T-cell (primary cell): ENCODE data around the gene RTP1. TPM values are rescaled to one million over a fixed set of nuclear protein-coding genes. Genes with fewer than 3 reads are reported as not detected.
A peak's percentile ranks its signal among the peaks of the same experiment; 100 is the strongest.

Experiments
- ATAC-seq, 4 experiments: fragments of 200-7000 bp in 3 of 4; fragments of 150-1000 bp in 1 of 4; cut with Tn5 transposase; replicated peaks in 1 of 4; 1 replicate in 3 of 4; 2 replicates in 1 of 4; pipeline ENCODE4 v1.10.0; 2021; ENCODE audit warnings: moderate library complexity in 3 of 4, mild to moderate bottlenecking in 2 of 4, moderate number of reproducible peaks in 1 of 4
- CTCF ChIA-PET, 2 donors: fragments of 300-600 bp; sonication (Branson Sonifier 250); formaldehyde crosslinking; loops; one replicate each; lab custom pipeline; 2022; ENCODE audit warnings: antibody characterized with exemption in 2 of 2; lab: Charles Lee
- POLR2A ChIA-PET, 2 donors: fragments of 300-600 bp; sonication (Branson Sonifier 250); formaldehyde crosslinking; loops; one replicate each; lab custom pipeline; 2022; ENCODE audit warnings: antibody characterized with exemption in 2 of 2; lab: Charles Lee
- DNase-seq, 35 experiments: peaks; one replicate each; pipeline versions ENCODE4 v3.0.0 to v3.0.0-alpha.2; 2013 to 2023
- H3K27ac ChIP-seq: one replicate; pipeline ENCODE4 v1.5.1; 2013; ENCODE audit warnings: low read length
- H3K27me3 ChIP-seq, 2 experiments: replicated peaks in 1 of 2; 1 replicate in 1 of 2; 2 replicates in 1 of 2; pipeline versions ENCODE4 v1.6.1 to v1.7.0; 2013; ENCODE audit warnings: low read length in 1 of 2, mixed read lengths in 1 of 2; ENCODE audit not compliant: control insufficient read depth in 2 of 2, insufficient read depth in 2 of 2; ENCODE audit errors: extremely low read depth in 1 of 2
- H3K36me3 ChIP-seq, 2 donors: 1 replicate in 1 of 2; 2 replicates in 1 of 2; pipeline versions ENCODE4 v1.6.1 to v1.7.0; 2013; ENCODE audit warnings: low read length in 1 of 2; ENCODE audit not compliant: control insufficient read depth in 2 of 2, insufficient read depth in 1 of 2; ENCODE audit errors: extremely low read depth in 1 of 2
- H3K4me1 ChIP-seq, 2 experiments: 1 replicate in 1 of 2; 2 replicates in 1 of 2; pipeline versions ENCODE4 v1.6.1 to v1.7.0; 2013; ENCODE audit warnings: low read length in 2 of 2, mixed read lengths in 1 of 2; ENCODE audit not compliant: insufficient read depth in 2 of 2, control insufficient read depth in 1 of 2; ENCODE audit errors: extremely low read depth in 1 of 2
- H3K4me3 ChIP-seq, 2 donors: 1 replicate in 1 of 2; 2 replicates in 1 of 2; pipeline versions ENCODE4 v1.5.1 to v1.7.0; 2013; ENCODE audit warnings: mild to moderate bottlenecking in 2 of 2, low read length in 1 of 2, moderate library complexity in 1 of 2; ENCODE audit not compliant: control insufficient read depth in 1 of 2; ENCODE audit errors: extremely low read depth in 1 of 2
- H3K9me3 ChIP-seq: 2 replicates; pipeline ENCODE4 v1.7.0; 2013
- H3K27ac Mint-ChIP-seq, 2 donors: one replicate each; pipeline ENCODE4 v1.8.0; 2020 to 2021; ENCODE audit warnings: mild to moderate bottlenecking in 2 of 2, mixed read lengths in 2 of 2
- H3K27me3 Mint-ChIP-seq, 2 donors: one replicate each; pipeline ENCODE4 v1.8.0; 2021 to 2022; ENCODE audit warnings: mixed read lengths in 2 of 2
- H3K36me3 Mint-ChIP-seq: one replicate; pipeline ENCODE4 v1.8.0; 2021; ENCODE audit warnings: mixed read lengths
- H3K4me1 Mint-ChIP-seq, 3 donors: one replicate each; pipeline ENCODE4 v1.8.0; 2020 to 2022; ENCODE audit warnings: mixed read lengths in 3 of 3, mild to moderate bottlenecking in 1 of 3
- H3K4me3 Mint-ChIP-seq, 3 donors: one replicate each; pipeline ENCODE4 v1.8.0; 2020 to 2022; ENCODE audit warnings: mild to moderate bottlenecking in 3 of 3, mixed read lengths in 3 of 3, moderate library complexity in 3 of 3
- H3K9me3 Mint-ChIP-seq, 3 donors: one replicate each; pipeline ENCODE4 v1.8.0; 2020 to 2022; ENCODE audit warnings: mixed read lengths in 3 of 3
- WGBS: methylation state at CpG from one replicate; pipeline ENCODE4 v1.1.5; 2013; ENCODE audit warnings: missing lambda C conversion rate; ENCODE audit not compliant: insufficient coverage; 5-methylcytosine and 5-hydroxymethylcytosine counted together
- total RNA-seq, 35 experiments: library from RNA in 6 of 35; stranded (reverse) in 6 of 35; fragments of 120-200 nt in 1 of 35; gene quantifications; one replicate each; pipeline versions ENCODE4 v1.2.1 to v1.2.4 and lab custom pipeline; 2013 to 2026

Gene RTP1, protein sequence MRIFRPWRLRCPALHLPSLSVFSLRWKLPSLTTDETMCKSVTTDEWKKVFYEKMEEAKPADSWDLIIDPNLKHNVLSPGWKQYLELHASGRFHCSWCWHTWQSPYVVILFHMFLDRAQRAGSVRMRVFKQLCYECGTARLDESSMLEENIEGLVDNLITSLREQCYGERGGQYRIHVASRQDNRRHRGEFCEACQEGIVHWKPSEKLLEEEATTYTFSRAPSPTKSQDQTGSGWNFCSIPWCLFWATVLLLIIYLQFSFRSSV
- total RNA-seq: not detected
- total RNA-seq (2013): not detected
- total RNA-seq (lab: John Stamatoyannopoulos, UW): 0 to 0.20 (median 0) reads per million in 29 experiments

DNA sequence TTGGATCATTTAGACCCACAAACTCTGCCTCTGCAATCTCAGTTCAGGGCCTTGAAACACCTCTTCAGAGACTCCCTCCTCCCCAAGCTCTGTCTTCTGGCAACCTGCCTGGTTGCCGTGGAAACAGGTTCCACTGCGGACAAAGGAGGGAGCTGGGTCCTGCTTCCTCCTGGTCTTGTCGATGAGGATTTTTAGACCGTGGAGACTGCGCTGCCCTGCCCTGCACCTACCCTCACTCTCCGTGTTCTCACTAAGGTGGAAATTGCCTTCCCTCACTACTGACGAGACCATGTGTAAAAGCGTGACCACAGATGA is at the start of gene RTP1:
Gene RTP1 (plus strand): TSS at position 152 of the 315 bp plus-strand sequence. CDS start 30 bp downstream, at position 182.
- ChIA-PET POLR2A (no interaction called here), CTCF (interaction anchor here in 1 of 2 donors (0.6 kb wide), 1 partner anchor 1868 kb away, joined by 4 read pairs; no protein-coding TSS in a partner anchor)
- Histone ChIP-seq H3K27ac (no peak within 1 kb of the TSS), H3K36me3 (no peaks in the 10 kb centered on the region), H3K27me3 (peaks cover 0 to 16% of the 10 kb centered on the region in 2 experiments), H3K4me1 (no peaks in the 10 kb centered on the region), H3K4me3 (no peak within 1 kb of the TSS), H3K9me3 (no peaks in the 10 kb centered on the region)
- Mint-ChIP-seq H3K9me3 (no peaks in the 10 kb centered on the region), H3K36me3 (no peaks in the 10 kb centered on the region), H3K27me3 (peaks cover 15 to 20% of the 10 kb centered on the region in 2 donors), H3K4me3 (no peak within 1 kb of the TSS), H3K4me1 (no peaks in the 10 kb centered on the region), H3K27ac (no peak within 1 kb of the TSS)
- no peak for DNase-seq
- 96% methylated on average over 2 of the region's 8 CpGs for WGBS
- ATAC-seq: no peak

DNA sequence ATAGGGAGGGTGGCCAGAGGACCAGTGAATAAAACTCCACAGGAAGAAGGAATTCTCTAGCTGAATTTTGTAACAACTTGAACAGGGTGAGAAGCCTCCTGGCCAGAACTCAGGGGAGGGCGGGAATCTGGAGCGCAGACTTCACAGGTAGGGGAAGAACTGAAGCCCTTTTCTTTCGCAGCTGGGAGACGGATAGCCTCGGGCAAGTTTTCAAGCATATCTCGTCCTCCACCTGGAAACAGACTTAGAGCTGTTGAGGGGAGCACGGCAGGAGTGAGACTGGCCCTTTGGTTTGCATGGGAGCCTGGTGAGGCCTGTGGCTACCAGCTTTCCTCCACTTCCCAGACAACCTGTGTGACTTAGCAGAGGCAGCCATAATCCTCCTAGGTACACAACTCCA is 47.1 kb upstream of the RTP1 start:
- Histone ChIP-seq H3K4me3 (no peak overlapping the region), H3K27me3 (peaks cover 0 to 9% of the 10 kb centered on the region in 2 experiments), H3K27ac (no peak overlapping the region), H3K36me3 (no peaks in the 10 kb centered on the region), H3K9me3 (no peaks in the 10 kb centered on the region), H3K4me1 (peaks cover 0 to 5% of the 10 kb centered on the region in 2 experiments)
- Mint-ChIP-seq H3K36me3 (peaks cover 8% of the 10 kb centered on the region), H3K4me1 (peaks cover 7 to 14% (median 8%) of the 10 kb centered on the region in 3 donors), H3K27me3 (peaks cover 3 to 7% of the 10 kb centered on the region in 2 donors), H3K9me3 (peaks cover 8 to 10% (median 8%) of the 10 kb centered on the region in 3 donors), H3K27ac (no peak overlapping the region), H3K4me3 (no peak overlapping the region)
- ChIA-PET POLR2A (no interaction called here), CTCF (interaction anchor here (0.6 to 5.5 kb wide), 12 partner anchors 10 to 301 kb away, joined by 4 to 61 read pairs (median 8); partner anchors contain the start of gene RPL39L (in 2 of the 2))
- DNase-seq: no peak
- no peak for ATAC-seq
- 91% methylated on average over 5 of the region's 7 CpGs for WGBS

DNA sequence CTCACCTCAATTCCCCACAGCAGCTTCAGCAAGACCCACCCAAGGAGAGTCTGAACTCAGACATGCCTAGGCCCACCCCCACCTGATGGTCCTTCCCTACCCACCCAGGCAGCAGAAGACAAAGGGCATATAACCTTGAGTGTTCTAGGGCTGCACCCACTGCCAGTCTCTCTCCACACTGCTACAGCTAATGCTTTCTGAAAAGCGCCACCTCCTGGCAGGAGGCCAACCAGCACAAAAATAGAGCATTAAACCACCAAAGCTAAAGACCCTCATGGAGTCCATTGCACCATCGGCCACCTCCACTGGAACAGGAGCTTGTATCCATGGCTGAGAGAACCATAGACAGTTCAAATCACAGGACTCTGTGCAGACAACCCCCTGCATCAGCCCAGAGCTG is 46.7 kb upstream of the RTP1 start:
- ChIA-PET CTCF (interaction anchor here (0.6 to 5.5 kb wide), 14 partner anchors 9 to 623 kb away, joined by 3 to 61 read pairs (median 6); partner anchors contain the start of gene RPL39L (in 2 of the 2)), POLR2A (interaction anchor here in 1 of 2 donors (0.6 kb wide), 2 partner anchors 204 to 572 kb away, joined by 3 to 7 read pairs; no protein-coding TSS in a partner anchor)
- no peak overlapping the region for H3K4me3 Mint-ChIP-seq
- ATAC-seq: peak in 3 of 4 experiments; percentile 45 to 58 (median 55)
- Histone ChIP-seq H3K36me3 (no peaks in the 10 kb centered on the region), H3K27ac (no peak overlapping the region), H3K27me3 (peaks cover 0 to 9% of the 10 kb centered on the region in 2 experiments), H3K4me3 (no peak overlapping the region), H3K9me3 (no peaks in the 10 kb centered on the region), H3K4me1 (peaks cover 0 to 5% of the 10 kb centered on the region in 2 experiments)
- 50% methylated on average over 2 of the region's 2 CpGs for WGBS
- H3K27me3 Mint-ChIP-seq: peaks cover 3 to 7% of the 10 kb centered on the region in 2 donors
- H3K27ac Mint-ChIP-seq: peak overlapping the region; percentile 13 to 28
- peaks cover 7 to 8% (median 8%) of the 10 kb centered on the region in 3 donors for H3K9me3 Mint-ChIP-seq
- peaks cover 7 to 14% (median 8%) of the 10 kb centered on the region in 3 donors for H3K4me1 Mint-ChIP-seq
- H3K36me3 Mint-ChIP-seq: peaks cover 7% of the 10 kb centered on the region
- peak; percentile 18 to 71 (median 53) for DNase-seq

DNA sequence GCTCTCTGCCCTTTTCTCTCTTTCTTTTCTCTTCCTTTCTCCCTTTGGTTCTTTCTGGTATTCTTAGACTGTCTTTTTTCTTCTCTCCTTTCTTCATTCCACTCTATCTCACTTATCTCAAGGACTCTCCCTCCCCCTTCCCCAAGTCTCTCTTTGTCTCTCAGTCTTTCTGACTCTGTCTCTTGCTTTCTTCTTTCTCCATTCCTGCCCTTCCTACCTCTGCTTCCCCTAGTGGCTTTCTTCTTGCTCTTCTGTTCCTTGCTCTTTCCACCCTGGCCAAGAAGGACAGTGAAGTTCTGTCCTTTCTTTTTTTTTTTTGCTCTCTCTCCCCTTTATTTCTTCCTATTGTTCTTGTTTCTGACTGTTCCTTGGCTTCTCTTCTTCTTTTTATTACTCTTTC is 35.7 kb upstream of the RTP1 start:
- Histone ChIP-seq H3K9me3 (no peaks in the 10 kb centered on the region), H3K36me3 (no peaks in the 10 kb centered on the region), H3K4me3 (no peak overlapping the region), H3K27me3 (no peaks in the 10 kb centered on the region), H3K4me1 (no peaks in the 10 kb centered on the region), H3K27ac (no peak overlapping the region)
- ChIA-PET CTCF (interaction anchor here in 1 of 2 donors (0.5 to 7.1 kb wide), 4 partner anchors 48 to 340 kb away, joined by 3 to 186 read pairs (median 3); no protein-coding TSS in a partner anchor), POLR2A (no interaction called here)
- H3K4me1 Mint-ChIP-seq: peaks cover 0 to 5% (median 3%) of the 10 kb centered on the region in 3 donors
- ATAC-seq (no peak), DNase-seq (no peak)
- no peak overlapping the region for H3K4me3 Mint-ChIP-seq
- H3K36me3 Mint-ChIP-seq: peaks cover 11% of the 10 kb centered on the region
- H3K9me3 Mint-ChIP-seq: peaks cover 3 to 10% (median 4%) of the 10 kb centered on the region in 3 donors
- no peak overlapping the region for H3K27ac Mint-ChIP-seq
- H3K27me3 Mint-ChIP-seq: peaks cover 6 to 7% of the 10 kb centered on the region in 2 donors

DNA sequence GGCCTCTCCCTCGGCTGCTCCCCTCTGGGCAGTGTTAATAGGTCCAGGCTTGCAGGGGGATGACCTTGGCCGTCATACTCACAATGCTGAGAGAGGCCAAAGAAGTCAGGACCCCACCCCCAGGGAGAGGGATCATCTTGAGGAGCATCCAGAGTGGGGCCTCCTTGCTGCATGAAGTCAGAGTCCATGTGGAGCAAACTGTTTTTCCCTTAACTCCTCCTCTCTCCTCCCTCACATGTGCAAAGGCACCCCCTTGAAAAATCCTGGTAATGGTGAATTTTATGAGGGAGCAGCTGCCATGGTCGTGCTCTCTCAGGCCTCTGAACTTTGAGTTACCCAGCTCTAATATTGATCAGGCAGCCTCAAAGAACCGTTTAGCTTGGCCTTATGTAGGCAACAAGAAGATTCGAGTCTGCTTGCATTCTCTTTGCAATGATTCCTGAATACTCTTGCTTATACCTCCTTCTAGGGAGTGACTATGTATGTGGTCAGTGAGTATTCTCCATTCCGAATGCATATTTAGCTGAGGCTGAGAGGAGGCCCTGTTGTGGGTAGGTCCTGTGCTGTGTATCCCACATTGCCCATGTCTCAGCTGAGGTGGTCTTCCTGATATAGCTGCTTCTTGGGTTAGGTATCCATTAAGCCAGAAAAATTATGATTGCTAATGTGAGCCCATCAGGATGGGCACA is 34.9 kb upstream of the RTP1 start:
- H3K9me3 ChIP-seq: no peaks in the 10 kb centered on the region
- H3K36me3 ChIP-seq: no peaks in the 10 kb centered on the region
- H3K4me3 Mint-ChIP-seq: no peak overlapping the region
- peaks cover 11% of the 10 kb centered on the region for H3K36me3 Mint-ChIP-seq
- no peak for DNase-seq
- H3K27me3 ChIP-seq: no peaks in the 10 kb centered on the region
- no peak overlapping the region for H3K4me3 ChIP-seq
- ChIA-PET POLR2A (interaction anchor here in 1 of 2 donors (0.6 kb wide), 1 partner anchor 560 kb away, joined by 4 read pairs; no protein-coding TSS in a partner anchor), CTCF (interaction anchor here (0.5 to 7.1 kb wide), 8 partner anchors 26 to 341 kb away, joined by 3 to 186 read pairs (median 4); no protein-coding TSS in a partner anchor)
- no peak for ATAC-seq
- H3K4me1 Mint-ChIP-seq: peaks cover 0 to 5% (median 3%) of the 10 kb centered on the region in 3 donors
- WGBS: no CpG with 5 or more reads among the region's 6 CpGs
- no peak overlapping the region for H3K27ac ChIP-seq
- H3K4me1 ChIP-seq: no peaks in the 10 kb centered on the region
- H3K27me3 Mint-ChIP-seq: peaks cover 6 to 7% of the 10 kb centered on the region in 2 donors
- H3K27ac Mint-ChIP-seq: no peak overlapping the region
- H3K9me3 Mint-ChIP-seq: peaks cover 3 to 10% (median 4%) of the 10 kb centered on the region in 3 donors

DNA sequence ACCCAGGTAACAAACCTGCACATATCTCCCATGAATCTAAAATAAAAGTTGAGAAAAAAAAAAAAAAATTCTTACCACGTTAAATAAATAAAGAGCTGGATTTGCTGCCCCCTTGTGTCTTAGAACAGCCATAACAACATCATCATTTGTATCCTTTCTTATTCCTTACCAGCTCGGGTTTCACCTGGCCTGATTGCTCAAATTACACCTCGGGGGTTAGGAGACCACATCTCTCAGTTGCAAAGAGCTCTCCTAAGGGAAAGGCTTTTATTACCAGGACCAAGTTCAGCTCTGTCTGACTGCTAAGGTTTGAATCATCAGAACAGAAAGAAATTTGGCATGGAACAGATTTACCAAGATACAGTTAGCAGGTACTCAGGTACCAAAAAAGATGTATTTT is 32.1 kb upstream of the RTP1 start:
- ChIA-PET POLR2A (interaction anchor here (0.6 to 0.8 kb wide), 9 partner anchors 54 to 574 kb away, joined by 3 to 6 read pairs (median 4); no protein-coding TSS in a partner anchor), CTCF (interaction anchor here (0.5 to 7.1 kb wide), 61 partner anchors 8 to 1956 kb away, joined by 3 to 186 read pairs (median 4); partner anchors contain the start of gene RPL39L (in 1 of the 2))
- Histone ChIP-seq H3K4me3 (no peak overlapping the region), H3K4me1 (peaks cover 0 to 3% of the 10 kb centered on the region in 2 experiments), H3K27me3 (no peaks in the 10 kb centered on the region), H3K9me3 (no peaks in the 10 kb centered on the region), H3K36me3 (no peaks in the 10 kb centered on the region), H3K27ac (no peak overlapping the region)
- Mint-ChIP-seq H3K9me3 (no peaks in the 10 kb centered on the region), H3K4me1 (peaks cover 5 to 11% (median 11%) of the 10 kb centered on the region in 3 donors), H3K4me3 (no peak overlapping the region), H3K36me3 (peaks cover 3% of the 10 kb centered on the region), H3K27me3 (peaks cover 6 to 7% of the 10 kb centered on the region in 2 donors), H3K27ac (no peak overlapping the region)
- peak; percentile 48 to 70 (median 60) for ATAC-seq
- peak in 25 of 35 experiments; percentile 3 to 84 (median 25) for DNase-seq
- 0% methylated on average over 2 of the region's 3 CpGs for WGBS
